HG02884 (cell line): ENCODE measurements around the gene FUCA2.
A peak's percentile ranks its signal among the peaks of the same experiment; 100 is the strongest.
"Not testable (repeated sequence)": the region's sequence is repeated elsewhere in the genome, so short reads cannot be mapped to it uniquely, and the experiment has no call there.

ENCODE experiments used
- ATAC-seq: cut with Tn5 transposase; IDR thresholded peaks from one replicate; pipeline ENCODE4 v1.9.1; 2021; ENCODE audit warnings: mild to moderate bottlenecking, moderate library complexity; ENCODE audit not compliant: unreplicated experiment

The FUCA2 gene

GRCh38 chr6:143536866-143537691 lies 25.6 kb upstream of the FUCA2 start:
- ATAC-seq: peak; percentile 61

DNA sequence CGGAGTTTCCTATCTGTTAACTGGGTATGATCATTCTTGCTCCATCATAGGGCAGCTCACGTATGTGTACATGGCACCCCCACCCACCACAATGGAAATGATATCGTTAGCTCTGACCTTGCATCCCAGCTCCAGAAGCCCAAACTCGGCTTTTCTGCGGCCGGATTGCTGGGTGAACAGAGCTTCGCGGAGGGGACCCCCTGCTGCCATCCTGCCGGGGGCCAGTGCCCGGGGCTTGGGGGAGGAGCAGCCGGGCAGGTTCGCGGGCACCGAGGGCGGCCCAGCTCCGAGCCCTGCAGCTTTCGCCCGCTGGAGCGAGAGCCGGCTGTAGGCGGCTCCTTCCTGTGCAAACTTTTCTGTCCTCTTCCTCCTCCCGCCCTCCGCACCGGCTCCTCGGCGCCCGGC lies 24.9 kb upstream of the FUCA2 start:
- peak; percentile 70 for ATAC-seq

- ATAC-seq: no peak
Measured at GRCh38 chr6:143535189-143535614, 23.7 kb upstream of the FUCA2 start.

GRCh38 chr6:143531720-143532499 lies 20.4 kb upstream of the FUCA2 start:
- no peak for ATAC-seq

DNA sequence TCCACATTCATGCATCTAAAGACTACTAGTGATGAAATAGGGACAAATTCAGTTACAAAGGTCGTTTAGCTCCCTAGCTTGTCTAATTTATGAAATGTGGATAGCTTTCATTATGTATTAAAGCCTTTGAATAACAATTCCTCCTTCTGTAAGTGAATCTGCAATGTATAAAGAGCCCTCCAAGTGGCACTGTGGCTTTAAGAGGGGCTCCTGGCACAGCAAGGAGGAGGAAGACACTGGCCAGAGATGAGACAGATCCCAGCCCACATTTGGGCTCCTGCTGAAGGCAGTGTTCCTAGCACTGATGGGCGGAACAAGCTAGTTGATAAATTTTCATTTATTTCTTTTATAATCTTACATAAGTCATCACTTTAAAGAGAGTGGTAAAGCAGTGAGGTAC lies 17.6 kb upstream of the FUCA2 start:
- no peak for ATAC-seq

- ATAC-seq: peak; percentile 79
Measured at GRCh38 chr6:143528164-143528811, 16.8 kb upstream of the FUCA2 start.

DNA sequence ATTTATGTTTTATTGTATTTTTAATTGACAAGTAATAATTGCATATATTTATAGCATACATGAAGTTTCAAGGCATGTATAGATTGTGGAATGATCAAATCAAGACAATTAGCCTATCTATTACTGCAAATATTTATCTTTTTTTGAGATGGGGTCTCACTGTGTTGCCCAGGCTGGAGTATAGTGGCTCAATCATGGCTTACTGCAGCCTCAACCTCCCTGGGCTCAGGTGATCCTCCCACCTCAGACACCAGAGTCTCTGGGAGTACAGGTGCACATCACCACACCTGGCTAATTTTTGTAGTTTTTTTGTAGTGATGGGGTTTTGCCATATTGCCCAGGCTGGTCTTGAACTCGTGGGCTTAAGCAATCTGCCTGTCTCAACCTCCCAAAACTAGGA lies 16.2 kb upstream of the FUCA2 start:
- no peak for ATAC-seq

GRCh38 chr6:143525356-143525755 lies 13.8 kb upstream of the FUCA2 start:
- ATAC-seq: no peak

- ATAC-seq: no peak
Measured at GRCh38 chr6:143522039-143522600, 10.6 kb upstream of the FUCA2 start.

GRCh38 chr6:143517447-143517773 lies 5.9 kb upstream of the FUCA2 start:
- no peak for ATAC-seq

GRCh38 chr6:143516690-143517446 lies 5.3 kb upstream of the FUCA2 start:
- ATAC-seq: no peak

DNA sequence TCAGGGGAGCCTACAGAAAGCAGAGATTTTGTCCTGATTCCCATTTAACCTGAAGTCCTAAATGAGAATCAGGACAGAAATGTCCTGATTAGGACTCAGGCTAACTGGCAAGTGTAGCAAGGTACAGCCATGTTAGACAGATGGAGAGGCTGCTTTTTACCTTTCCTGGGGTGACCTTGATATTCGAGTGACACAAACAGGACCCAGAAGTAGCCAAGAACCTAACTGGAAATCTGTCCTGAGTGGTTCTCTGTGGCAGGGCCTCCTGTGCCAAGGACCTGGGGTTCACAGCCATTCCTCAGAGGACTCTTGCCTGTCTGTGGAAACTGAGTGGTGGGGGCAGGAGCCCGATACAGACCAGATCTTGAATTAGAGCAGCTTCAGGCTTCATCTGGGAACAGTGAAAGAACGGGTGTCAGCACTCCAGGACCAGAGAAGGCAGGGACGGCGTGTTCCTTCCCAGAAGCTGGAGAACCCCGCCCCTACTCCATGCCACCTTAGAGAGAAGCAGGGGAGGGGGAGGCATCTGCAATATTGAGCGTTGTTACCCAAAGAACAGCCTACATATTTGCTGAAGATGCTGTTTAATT lies 4.3 kb upstream of the FUCA2 start:
- no peak for ATAC-seq

GRCh38 chr6:143515061-143515760 lies 3.7 kb upstream of the FUCA2 start:
- no peak for ATAC-seq

DNA sequence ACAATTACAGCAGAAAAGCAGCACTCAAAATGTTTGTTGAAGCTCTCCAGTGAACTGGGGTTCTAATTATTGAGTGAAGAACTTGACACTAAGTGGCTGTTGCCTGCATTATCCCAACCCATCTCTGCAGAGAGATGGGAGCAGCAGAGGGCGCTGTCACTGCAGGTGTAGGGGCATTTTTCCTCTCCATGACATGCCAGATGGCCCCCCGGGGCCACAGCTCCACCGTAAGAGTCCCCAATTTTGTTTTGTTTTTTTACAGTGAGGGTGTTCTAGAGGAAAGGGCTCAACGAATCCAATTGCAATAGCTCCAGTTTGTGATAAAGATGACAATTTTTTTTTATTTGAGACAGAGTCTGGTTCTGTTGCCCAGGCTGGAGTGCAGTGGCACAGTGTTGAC lies 1.9 kb upstream of the FUCA2 start:
- ATAC-seq: peak; percentile 31

- not testable (repeated sequence) for ATAC-seq
Measured at GRCh38 chr6:143510326-143510725, 1.2 kb downstream of the FUCA2 start.

DNA sequence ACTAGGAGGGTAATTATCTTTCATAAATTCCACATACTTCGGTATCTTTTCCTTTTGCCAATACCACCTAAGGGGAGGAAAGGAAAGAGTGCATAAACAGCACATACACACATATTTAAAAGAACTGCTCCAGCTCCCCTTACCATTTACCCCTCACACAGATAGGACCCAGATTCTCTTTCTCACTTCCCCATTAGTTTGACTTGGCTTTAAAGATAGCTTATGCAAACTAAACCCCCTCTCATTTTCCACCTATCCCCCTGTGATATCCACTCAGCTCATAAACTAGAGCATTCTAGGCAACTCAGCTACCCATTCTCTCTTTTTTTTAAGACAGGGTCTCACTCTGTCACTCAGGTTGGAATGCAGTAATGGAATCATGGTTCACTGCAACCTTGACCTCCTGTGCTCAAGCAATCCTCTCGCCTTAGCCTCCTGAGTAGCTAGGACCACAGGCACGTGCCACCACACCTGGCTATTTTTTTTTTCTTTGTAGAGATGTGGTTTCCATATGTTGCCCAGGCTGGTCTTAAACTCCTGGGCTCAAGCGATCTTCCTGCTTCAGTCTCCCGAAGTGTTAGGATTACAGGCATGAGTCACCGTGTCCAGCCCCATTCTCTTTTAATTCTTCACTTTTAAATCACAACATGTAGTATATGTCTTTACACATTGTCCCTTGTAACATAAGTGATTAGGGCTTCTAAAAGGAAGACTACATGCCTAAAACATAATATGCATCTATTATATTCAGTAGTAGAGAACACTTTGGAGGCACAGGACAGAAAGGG lies 4.0 kb downstream of the FUCA2 start:
- peak; percentile 58 for ATAC-seq

DNA sequence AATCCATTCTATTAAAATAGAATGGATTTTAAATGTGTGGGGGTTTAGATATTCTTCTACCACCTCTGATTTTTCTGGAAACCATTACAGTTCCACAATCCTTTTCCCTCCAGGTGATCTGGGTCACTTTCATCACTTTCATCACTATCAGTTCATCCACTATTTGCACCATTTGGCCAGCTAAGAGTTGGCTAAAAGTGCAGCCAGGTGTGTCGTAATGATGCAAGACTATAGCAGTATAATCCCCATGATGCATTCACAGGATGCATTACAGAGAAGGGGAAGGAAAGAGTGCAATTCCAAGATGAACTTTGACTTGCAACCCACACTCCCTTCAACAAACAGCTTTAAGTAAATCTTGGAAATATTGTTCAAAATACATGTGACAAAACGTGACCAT lies 4.9 kb downstream of the FUCA2 start:
- ATAC-seq: no peak

- ATAC-seq: no peak
Measured at GRCh38 chr6:143506199-143506598, 5.3 kb downstream of the FUCA2 start.

- ATAC-seq: no peak
Measured at GRCh38 chr6:143505537-143505936, 6.0 kb downstream of the FUCA2 start.
